Measurements from ENCODE around the gene FOXA2.
"Not testable (repeated sequence)": the region's sequence is repeated elsewhere in the genome, so short reads cannot be mapped to it uniquely, and the experiment has no call there.

The FOXA2 gene

GRCh38 chr20:22567944-22568871 is 16.2 kb downstream of the FOXA2 start:
- DNase-seq (ENCODE audit: low read depth in 2 of 2), result no peak

- DNase-seq (ENCODE audit: low read depth in 2 of 2), result no peak
Measured at GRCh38 chr20:22566876-22567658, 17.3 kb downstream of the FOXA2 start.

- DNase-seq (ENCODE audit: low read depth in 2 of 2), result no peak
Measured at GRCh38 chr20:22563062-22563965, 21.1 kb downstream of the FOXA2 start.

- DNase-seq (ENCODE audit: low read depth in 2 of 2), result no peak
Measured at GRCh38 chr20:22562620-22563019, 21.8 kb downstream of the FOXA2 start.

- no peak for DNase-seq (ENCODE audit: low read depth in 2 of 2)
Measured at GRCh38 chr20:22561965-22562577, 22.3 kb downstream of the FOXA2 start.

GRCh38 chr20:22560817-22561216 is 23.6 kb downstream of the FOXA2 start:
- DNase-seq (ENCODE audit: low read depth in 2 of 2), result no peak

GRCh38 chr20:22559711-22560318 is 24.6 kb downstream of the FOXA2 start:
- no peak for DNase-seq (ENCODE audit: low read depth in 2 of 2)

- no peak for DNase-seq (ENCODE audit: low read depth in 2 of 2)
Measured at GRCh38 chr20:22557403-22558276, 26.7 kb downstream of the FOXA2 start.

- no peak for DNase-seq (ENCODE audit: low read depth in 2 of 2)
Measured at GRCh38 chr20:22556565-22557056, 27.8 kb downstream of the FOXA2 start.

- no peak for DNase-seq (ENCODE audit: low read depth in 2 of 2)
Measured at GRCh38 chr20:22555791-22556564, 28.4 kb downstream of the FOXA2 start.

GRCh38 chr20:22554391-22554790 is 30.0 kb downstream of the FOXA2 start:
- DNase-seq (ENCODE audit: low read depth in 2 of 2), result no peak

- DNase-seq (ENCODE audit: low read depth in 2 of 2), result not testable (repeated sequence)
Measured at GRCh38 chr20:22550514-22550913, 33.9 kb downstream of the FOXA2 start.

- no peak for DNase-seq (ENCODE audit: low read depth in 2 of 2)
Measured at GRCh38 chr20:22548040-22548439, 36.3 kb downstream of the FOXA2 start.

- DNase-seq (ENCODE audit: low read depth in 2 of 2), result no peak
Measured at GRCh38 chr20:22546344-22546743, 38.0 kb downstream of the FOXA2 start.

- no peak for DNase-seq (ENCODE audit: low read depth in 2 of 2)
Measured at GRCh38 chr20:22545045-22545444, 39.3 kb downstream of the FOXA2 start.

GRCh38 chr20:22544462-22544861 is 39.9 kb downstream of the FOXA2 start:
- no peak for DNase-seq (ENCODE audit: low read depth in 2 of 2)

GRCh38 chr20:22542427-22542826 is 41.9 kb downstream of the FOXA2 start:
- no peak for DNase-seq (ENCODE audit: low read depth in 2 of 2)

- DNase-seq (ENCODE audit: low read depth in 2 of 2), result no peak
Measured at GRCh38 chr20:22540832-22541231, 43.5 kb downstream of the FOXA2 start.

Data from stimulated activated CD4-positive, alpha-beta T cell treated with anti-CD3 and anti-CD28 coated beads, Interleukin-1b, Interleukin-23, amount 100 ng/mL, for 4 hours (primary cell).